ENCODE results near the gene DCP2.

- TF ChIP-seq CTCF (conservative IDR thresholded peaks at IDR 0.05 in 1 of 2, IDR thresholded peaks at IDR 0.05 in 1 of 2; ENCODE audit: low read depth in 1 of 2, low read length in 2 of 2), result no peak
- TF ChIP-seq EZH2 (IDR thresholded peaks at IDR 0.05; ENCODE audit: low read length, missing control alignments), result no peak
Measured at GRCh38 chr5:112965733-112966306, 10.8 kb upstream of the DCP2 start.

Measured in fibroblast of lung (primary cell).